Loucy (cell line): ENCODE results near the gene UBE2U.

ENCODE experiments used
- H2AFZ ChIP-seq: fragments of 200-600 bp; sonication (generic); 2 replicates; pipeline ENCODE4 v1.6.0; 2016; ENCODE audit warnings: antibody characterized with exemption, mild to moderate bottlenecking, low read length, moderate library complexity
- H3F3A ChIP-seq: fragments of 200-600 bp; 2 replicates; pipeline ENCODE4 v1.6.0; 2016; ENCODE audit warnings: antibody characterized with exemption, low read depth, mild to moderate bottlenecking
- H3K27me3 ChIP-seq: fragments of 200-600 bp; sonication (generic); 2 replicates; pipeline ENCODE4 v1.6.1; 2014; ENCODE audit warnings: low read length, mild to moderate bottlenecking; ENCODE audit not compliant: insufficient read depth, poor library complexity, severe bottlenecking
- H3K36me3 ChIP-seq: fragments of 200-600 bp; sonication (generic); 2 replicates; pipeline ENCODE4 v1.6.1; 2016; ENCODE audit warnings: low read length; ENCODE audit not compliant: insufficient read depth
- H3K4me1 ChIP-seq: fragments of 200-600 bp; sonication (generic); 2 replicates; pipeline ENCODE4 v1.5.1; 2014; ENCODE audit warnings: low read length, mild to moderate bottlenecking; ENCODE audit not compliant: insufficient read depth, poor library complexity, severe bottlenecking
- H3K4me2 ChIP-seq: fragments of 200-600 bp; sonication (generic); 2 replicates; pipeline ENCODE4 v1.6.0; 2014; ENCODE audit warnings: antibody characterized with exemption, low read length, low read depth, mild to moderate bottlenecking; ENCODE audit not compliant: poor library complexity, severe bottlenecking
- H3K4me3 ChIP-seq: fragments of 200-600 bp; sonication (generic); 2 replicates; pipeline ENCODE4 v1.5.1; 2014; ENCODE audit warnings: low read length, mild to moderate bottlenecking, mixed read lengths; ENCODE audit not compliant: poor library complexity, severe bottlenecking
- H3K79me2 ChIP-seq: fragments of 200-600 bp; sonication (generic); 2 replicates; pipeline ENCODE4 v1.6.1; 2014; ENCODE audit warnings: low read length; ENCODE audit not compliant: insufficient read depth
- H3K9ac ChIP-seq: fragments of 200-600 bp; sonication (generic); 2 replicates; pipeline ENCODE4 v1.6.0; 2014; ENCODE audit warnings: mild to moderate bottlenecking, low read depth, low read length, moderate library complexity; ENCODE audit not compliant: poor library complexity, severe bottlenecking
- H3K9me2 ChIP-seq: fragments of 200-600 bp; sonication (generic); replicated peaks from 2 replicates; pipeline ENCODE4 v1.6.1; 2016; ENCODE audit warnings: low read depth, low read length, mixed read lengths
- H3K9me3 ChIP-seq: fragments of 200-600 bp; sonication (generic); 2 replicates; pipeline ENCODE4 v1.6.1; 2014; ENCODE audit warnings: mild to moderate bottlenecking, antibody characterized with exemption, low read length, low read depth; ENCODE audit not compliant: insufficient read depth
- H4K20me1 ChIP-seq: fragments of 200-600 bp; sonication (generic); 2 replicates; pipeline ENCODE4 v1.6.0; 2014; ENCODE audit warnings: antibody characterized with exemption, low read length, mild to moderate bottlenecking; ENCODE audit not compliant: insufficient read depth, poor library complexity, severe bottlenecking
- EZH2phosphoT487 ChIP-seq: fragments of 200-600 bp; IDR thresholded peaks from 2 replicates; pipeline ENCODE4 v1.6.1; 2018; ENCODE audit warnings: antibody characterized with exemption, mild to moderate bottlenecking, moderate library complexity, borderline replicate concordance
- TF ChIP-seq, protein P1 (sequence below): fragments of 200-600 bp; sonication (generic); conservative IDR thresholded peaks from 2 replicates; pipeline ENCODE4 v1.5.1; 2014; ENCODE audit warnings: mild to moderate bottlenecking, antibody characterized with exemption, low read length

The UBE2U gene

DNA sequence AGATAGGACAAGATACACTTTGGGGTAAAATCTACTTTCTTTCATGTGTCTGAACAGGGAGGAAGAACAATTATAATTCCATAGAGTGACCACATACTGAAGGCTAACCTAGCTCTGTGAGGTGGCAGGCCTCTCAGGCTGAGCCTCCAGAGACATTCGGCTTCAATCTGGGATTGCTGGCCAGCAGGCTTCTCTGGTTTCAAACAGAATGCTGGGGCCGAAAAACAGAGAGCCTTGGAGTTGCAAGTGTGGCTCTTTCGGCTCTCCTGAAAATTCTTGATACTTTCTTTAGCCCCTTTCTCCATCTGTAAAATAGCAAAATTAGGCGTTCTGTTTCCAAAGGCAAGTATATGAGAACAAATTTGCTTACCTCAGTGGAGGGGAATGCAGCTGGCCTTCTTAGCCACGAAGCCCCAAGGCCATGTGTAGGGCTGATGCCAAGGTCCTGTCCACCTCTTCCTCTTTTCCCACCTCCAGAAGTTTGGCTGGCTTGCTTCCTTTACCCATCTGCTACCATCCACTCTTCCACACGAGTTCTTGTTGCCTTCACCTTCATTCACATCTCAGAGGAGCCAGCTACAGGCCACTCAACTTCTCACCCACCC, 30.0 kb upstream of the UBE2U start:
- H3K27me3 ChIP-seq: no peaks in the 10 kb centered on the region
- TF ChIP-seq, protein P1, sequence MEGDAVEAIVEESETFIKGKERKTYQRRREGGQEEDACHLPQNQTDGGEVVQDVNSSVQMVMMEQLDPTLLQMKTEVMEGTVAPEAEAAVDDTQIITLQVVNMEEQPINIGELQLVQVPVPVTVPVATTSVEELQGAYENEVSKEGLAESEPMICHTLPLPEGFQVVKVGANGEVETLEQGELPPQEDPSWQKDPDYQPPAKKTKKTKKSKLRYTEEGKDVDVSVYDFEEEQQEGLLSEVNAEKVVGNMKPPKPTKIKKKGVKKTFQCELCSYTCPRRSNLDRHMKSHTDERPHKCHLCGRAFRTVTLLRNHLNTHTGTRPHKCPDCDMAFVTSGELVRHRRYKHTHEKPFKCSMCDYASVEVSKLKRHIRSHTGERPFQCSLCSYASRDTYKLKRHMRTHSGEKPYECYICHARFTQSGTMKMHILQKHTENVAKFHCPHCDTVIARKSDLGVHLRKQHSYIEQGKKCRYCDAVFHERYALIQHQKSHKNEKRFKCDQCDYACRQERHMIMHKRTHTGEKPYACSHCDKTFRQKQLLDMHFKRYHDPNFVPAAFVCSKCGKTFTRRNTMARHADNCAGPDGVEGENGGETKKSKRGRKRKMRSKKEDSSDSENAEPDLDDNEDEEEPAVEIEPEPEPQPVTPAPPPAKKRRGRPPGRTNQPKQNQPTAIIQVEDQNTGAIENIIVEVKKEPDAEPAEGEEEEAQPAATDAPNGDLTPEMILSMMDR: no peak
- TF ChIP-seq EZH2phosphoT487: no peak
- no peaks in the 10 kb centered on the region for H3F3A ChIP-seq
- H3K79me2 ChIP-seq: no peaks in the 10 kb centered on the region
- H3K9me3 ChIP-seq: no peaks in the 10 kb centered on the region
- H3K9ac ChIP-seq: no peak overlapping the region
- no peak overlapping the region for H3K4me3 ChIP-seq
- no peaks in the 10 kb centered on the region for H4K20me1 ChIP-seq
- no peak overlapping the region for H3K4me2 ChIP-seq
- no peaks in the 10 kb centered on the region for H3K9me2 ChIP-seq
- H2AFZ ChIP-seq: no peak overlapping the region
- peaks cover 4% of the 10 kb centered on the region for H3K4me1 ChIP-seq
- no peaks in the 10 kb centered on the region for H3K36me3 ChIP-seq

DNA sequence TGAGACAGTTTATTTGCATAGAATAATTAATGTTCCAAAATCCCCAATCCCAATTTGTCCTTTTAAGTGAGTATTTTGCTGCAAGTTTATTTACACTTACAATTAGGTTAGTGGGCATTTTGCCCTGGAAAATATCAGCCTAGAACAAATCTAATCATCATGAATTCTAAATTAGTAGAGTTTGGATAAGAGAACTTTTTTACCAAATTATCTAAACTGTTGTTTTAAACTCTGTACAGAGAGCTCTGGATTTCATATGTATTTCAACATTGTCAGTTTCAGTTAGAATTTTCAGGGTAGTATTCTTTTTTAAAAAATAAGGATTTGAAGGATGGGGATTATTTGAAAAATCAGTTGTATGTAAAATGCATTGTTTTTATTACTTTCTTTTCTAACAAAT, 27.8 kb upstream of the UBE2U start:
- no peak overlapping the region for H3K4me3 ChIP-seq
- no peak overlapping the region for H2AFZ ChIP-seq
- no peaks in the 10 kb centered on the region for H3K27me3 ChIP-seq
- no peaks in the 10 kb centered on the region for H3K36me3 ChIP-seq
- H3K4me1 ChIP-seq: peaks cover 4% of the 10 kb centered on the region
- H4K20me1 ChIP-seq: no peaks in the 10 kb centered on the region
- H3F3A ChIP-seq: no peaks in the 10 kb centered on the region
- no peak overlapping the region for H3K4me2 ChIP-seq
- no peaks in the 10 kb centered on the region for H3K9me3 ChIP-seq
- no peak overlapping the region for H3K9ac ChIP-seq
- no peaks in the 10 kb centered on the region for H3K9me2 ChIP-seq
- no peak for TF ChIP-seq EZH2phosphoT487
- TF ChIP-seq, protein P1: no peak
- H3K79me2 ChIP-seq: no peaks in the 10 kb centered on the region

DNA sequence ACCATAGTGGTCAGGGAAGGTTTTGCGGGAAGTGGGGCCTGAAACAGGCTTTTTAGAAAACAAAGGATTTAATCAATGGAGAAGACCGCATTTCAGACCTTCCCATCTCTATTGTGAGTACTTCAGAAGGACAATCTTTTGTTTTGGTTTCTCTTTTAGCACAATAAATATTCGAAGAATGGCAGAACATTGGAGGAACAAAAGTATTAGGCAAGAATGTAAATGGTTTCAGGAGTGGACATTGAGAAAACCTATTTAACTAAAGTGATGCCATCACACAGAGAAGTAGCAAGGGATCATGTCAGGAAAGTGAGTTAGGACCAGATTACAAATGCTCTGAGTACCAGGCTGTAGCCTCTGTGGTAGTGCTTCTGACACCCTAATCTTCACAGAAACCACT, 26.8 kb upstream of the UBE2U start:
- Histone ChIP-seq H2AFZ (peak overlapping the region; percentile 7; the same call in 1 of the 2 replicates), H3F3A (no peaks in the 10 kb centered on the region), H3K9ac (no peak overlapping the region), H4K20me1 (no peaks in the 10 kb centered on the region), H3K4me1 (peaks cover 2% of the 10 kb centered on the region), H3K9me2 (no peaks in the 10 kb centered on the region), H3K79me2 (no peaks in the 10 kb centered on the region), H3K9me3 (no peaks in the 10 kb centered on the region), H3K27me3 (no peaks in the 10 kb centered on the region), H3K4me2 (no peak overlapping the region), H3K4me3 (no peak overlapping the region), H3K36me3 (no peaks in the 10 kb centered on the region)
- TF ChIP-seq EZH2phosphoT487: no peak
- TF ChIP-seq, protein P1: no peak
